Subcutaneous adipose tissue (tissue), 4 donors: Measurements from ENCODE around the gene GPR84. TPM values are rescaled to one million over a fixed set of nuclear protein-coding genes. Genes with fewer than 3 reads are reported as not detected.

Experiments used
- CTCF ChIP-seq: fragments of 450-650 bp; IDR thresholded peaks from one replicate; pipeline ENCODE4 v1.5.1; 2016; ENCODE audit warnings: low read depth, mild to moderate bottlenecking, control low read depth, antibody characterized with exemption, moderate library complexity
- total RNA-seq, 4 donors: library from RNA; depleted of rRNA; stranded (reverse); fragments of >200 nt; gene quantifications; one replicate each; pipeline ENCODE4 v1.1.0, GENCODE V29; 2016

Gene GPR84
- total RNA-seq, 4 donors from 2014 or later = 0.44 to 1.1 (median 0.51) TPM; not detected in 1

DNA sequence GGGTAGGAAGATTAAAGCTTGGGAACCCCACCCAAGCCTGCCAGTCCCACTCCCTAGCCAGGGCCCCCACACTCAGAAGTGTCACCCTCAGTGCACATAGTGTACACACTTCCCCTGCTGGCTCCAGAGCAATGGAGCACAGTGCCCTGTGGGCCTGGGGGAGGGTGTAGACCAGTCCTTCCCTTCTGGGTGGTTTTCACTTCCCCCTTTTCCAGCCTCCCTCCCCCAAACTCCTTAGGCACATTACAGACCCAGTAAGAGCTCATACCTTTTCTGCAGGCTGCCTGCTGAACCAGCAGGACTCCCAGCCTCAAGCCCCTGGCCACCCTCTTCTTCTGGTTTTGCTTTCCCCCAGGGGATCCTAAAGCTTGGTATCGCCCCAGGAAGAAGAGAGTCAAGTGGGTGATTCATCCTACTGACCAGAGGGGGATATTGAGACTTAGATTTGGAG, 20.3 kb upstream of the GPR84 start, which contains the start of gene ZNF385A:
ZNF385A (minus strand) TSS at position 143 of the 451 bp plus-strand sequence. CDS start 219 bp downstream, outside the sequence.
- no peak for TF ChIP-seq CTCF

DNA sequence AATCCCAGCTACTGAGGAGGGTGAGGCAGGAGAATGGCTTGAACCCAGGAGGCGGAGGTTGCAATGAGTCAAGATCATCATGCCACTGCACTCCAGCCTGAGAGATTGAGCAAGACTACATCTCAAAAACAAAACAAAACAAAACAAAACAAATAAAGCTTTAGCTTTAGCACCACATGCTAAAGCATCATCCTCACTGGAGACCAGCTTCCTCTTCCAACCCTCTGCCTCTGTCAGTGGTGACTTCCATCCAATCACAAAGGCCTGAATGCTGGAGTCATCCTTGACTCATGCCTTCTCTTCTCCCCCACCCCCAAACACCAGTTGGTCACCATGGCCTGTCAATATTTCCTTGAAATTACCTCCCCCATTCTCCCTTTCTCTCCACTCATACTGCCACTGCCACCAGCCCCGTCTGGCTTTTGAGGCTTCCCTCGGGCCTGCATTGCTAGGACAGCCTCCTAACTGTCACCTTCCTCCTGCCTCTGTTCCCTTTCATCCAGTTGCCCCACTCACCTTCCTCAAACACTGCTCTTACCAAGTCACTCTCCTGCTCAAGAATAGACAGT, 18.8 kb upstream of the GPR84 start:
- TF ChIP-seq CTCF = no peak

- TF ChIP-seq CTCF = no peak
Observed at GRCh38 chr12:54381136-54381535, 16.9 kb upstream of the GPR84 start.

- TF ChIP-seq CTCF = no peak
Observed at GRCh38 chr12:54379398-54380201, 15.3 kb upstream of the GPR84 start.

DNA sequence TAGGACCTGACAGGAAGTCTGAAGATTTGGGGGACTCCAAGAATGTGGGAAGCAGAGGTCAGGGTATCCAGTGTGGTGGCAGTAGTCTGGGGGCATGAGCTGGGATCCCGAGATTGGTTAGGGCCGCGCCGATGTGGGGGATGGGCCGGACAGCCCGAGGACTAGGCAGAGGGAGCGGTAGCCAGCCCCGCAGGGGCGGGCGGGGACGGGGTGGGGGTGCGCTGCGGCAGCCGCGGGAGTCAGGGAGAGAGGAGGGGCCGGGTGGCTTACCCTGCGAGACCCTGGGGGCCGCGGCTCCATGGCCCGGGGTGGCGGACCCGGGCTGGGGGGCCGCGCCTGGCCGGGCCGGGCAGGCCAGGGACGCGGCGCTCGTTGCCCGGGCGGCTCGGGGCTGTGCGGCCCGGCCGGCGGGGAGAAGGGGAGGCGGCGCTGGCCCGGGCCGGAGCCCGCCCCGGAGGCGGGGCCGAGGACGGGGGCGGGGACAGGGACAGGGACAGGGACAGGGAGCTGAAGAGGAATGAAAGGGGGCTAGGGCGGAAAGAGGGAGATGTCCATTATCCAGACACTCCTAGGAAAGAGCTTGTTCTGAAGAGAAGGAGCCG, 14.6 kb upstream of the GPR84 start:
- no peak for TF ChIP-seq CTCF

GRCh38 chr12:54377797-54378515, 13.7 kb upstream of the GPR84 start:
- no peak for TF ChIP-seq CTCF
